GM12878 (cell line): Measurements from ENCODE around the gene TRPC1. TPM values are rescaled to one million over a fixed set of nuclear protein-coding genes. Genes with fewer than 3 reads are reported as not detected.

Source experiments
- ATAC-seq: fragments of 200-7000 bp; cut with Tn5 transposase; 3 replicates; pipeline ENCODE4 v1.9.1; 2020; ENCODE audit warnings: mild to moderate bottlenecking, moderate library complexity
- BruUV-seq: library from RNA; stranded (reverse); fragments of 400-500 nt; replicated peaks from 2 replicates; lab custom pipeline; 2021; lab: Mats Ljungman, UMichigan
- CTCF ChIA-PET: fragments of 300-600 bp; sonication (Branson Sonifier 250); formaldehyde crosslinking; extraction: SDS; loops from one replicate; lab custom pipeline; 2021; ENCODE audit warnings: inconsistent platforms; lab: Yijun Ruan, JAX
- POLR2A ChIA-PET: fragments of 350-600 bp; formaldehyde crosslinking; extraction: SDS; loops from one replicate; lab custom pipeline; 2021; ENCODE audit warnings: inconsistent platforms; lab: Charles Lee
- RAD21 ChIA-PET: fragments of 300-600 bp; sonication (Branson Sonifier 250); formaldehyde crosslinking; loops from one replicate; lab custom pipeline; 2023; ENCODE audit warnings: antibody characterized with exemption; ENCODE audit not compliant: unreplicated experiment; lab: Charles Lee
- SMC1A ChIA-PET: fragments of 300-600 bp; sonication (Branson Sonifier 250); formaldehyde crosslinking; loops from one replicate; lab custom pipeline; 2023; ENCODE audit not compliant: unreplicated experiment, uncharacterized antibody; lab: Charles Lee
- DNase-seq: peaks from one replicate; pipeline ENCODE4 v3.0.0-alpha.2; 2011; ENCODE audit warnings: low read depth, low spot score
- FAIRE-seq: peaks from 3 replicates; lab custom pipeline; 2011; peaks lifted over from hg19 to GRCh38; lab: Jason Lieb, UNC
- H2AFZ ChIP-seq: 2 replicates; pipeline ENCODE4 v1.6.0; 2011; ENCODE audit warnings: low read depth, low read length, control low read depth; ENCODE audit not compliant: control insufficient read depth
- H3K27ac ChIP-seq: 2 replicates; pipeline ENCODE4 v1.5.1; 2011; ENCODE audit warnings: control low read depth; ENCODE audit not compliant: control insufficient read depth, insufficient read depth
- H3K27me3 ChIP-seq, 2 experiments: replicated peaks in 1 of 2; 2 replicates each; pipeline versions ENCODE4 v1.6.0 to v1.6.1; 2011; ENCODE audit warnings: low read length in 1 of 2; ENCODE audit not compliant: control insufficient read depth in 2 of 2, insufficient read depth in 2 of 2
- H3K36me3 ChIP-seq, 2 experiments: 2 replicates each; pipeline ENCODE4 v1.5.1; 2011; ENCODE audit warnings: low read length in 1 of 2; ENCODE audit not compliant: control insufficient read depth in 2 of 2, insufficient read depth in 2 of 2
- H3K4me1 ChIP-seq: 2 replicates; pipeline ENCODE4 v1.6.1; 2011; ENCODE audit warnings: mild to moderate bottlenecking, low read length, moderate library complexity, mixed read lengths; ENCODE audit not compliant: control insufficient read depth, insufficient read depth
- H3K4me2 ChIP-seq: 2 replicates; pipeline ENCODE4 v1.6.0; 2011; ENCODE audit warnings: control low read depth; ENCODE audit not compliant: control insufficient read depth, insufficient read depth
- H3K4me3 ChIP-seq: fragments of 200-600 bp; sonication (generic); 2 replicates; pipeline ENCODE4 v1.5.1; 2016
- H3K79me2 ChIP-seq: 2 replicates; pipeline ENCODE4 v1.6.0; 2011; ENCODE audit warnings: low read length; ENCODE audit not compliant: control insufficient read depth, insufficient read depth
- H3K9ac ChIP-seq: 2 replicates; pipeline ENCODE4 v1.8.0; 2011; ENCODE audit warnings: low read length, control low read depth, mixed read lengths; ENCODE audit not compliant: control insufficient read depth, insufficient read depth
- H3K9me3 ChIP-seq: replicated peaks from 3 replicates; pipeline ENCODE4 v1.5.1; 2011; ENCODE audit warnings: mild to moderate bottlenecking, low read length; ENCODE audit not compliant: control insufficient read depth, insufficient read depth
- H4K20me1 ChIP-seq: 2 replicates; pipeline ENCODE4 v1.6.0; 2011; ENCODE audit not compliant: control insufficient read depth, insufficient read depth
- ETV6 ChIP-seq, 2 experiments: fragments of 450-650 bp in 1 of 2; IDR thresholded peaks in 1 of 2; conservative IDR thresholded peaks in 1 of 2; 2 replicates each; pipeline ENCODE4 v1.6.1; 2014; ENCODE audit warnings: antibody characterized with exemption in 1 of 2, borderline replicate concordance in 1 of 2, low read depth in 1 of 2, mild to moderate bottlenecking in 1 of 2, moderate library complexity in 1 of 2
- EZH2 ChIP-seq: IDR thresholded peaks from 2 replicates; pipeline ENCODE4 v1.6.1; 2012; ENCODE audit warnings: low read depth, mild to moderate bottlenecking, control low read depth, inconsistent platforms, low read length, borderline replicate concordance; ENCODE audit not compliant: control insufficient read depth
- TARDBP ChIP-seq: IDR thresholded peaks from 2 replicates; pipeline ENCODE4 v1.6.1; 2016; ENCODE audit warnings: borderline replicate concordance
- ZBTB40 ChIP-seq: fragments of 450-650 bp; IDR thresholded peaks from 2 replicates; pipeline ENCODE4 v1.6.1; 2016; ENCODE audit warnings: mild to moderate bottlenecking, moderate library complexity, borderline replicate concordance
- WGBS: methylation state at CpG from one replicate; pipeline ENCODE4 v1.1.6; 2016; ENCODE audit warnings: low lambda C conversion rate; ENCODE audit not compliant: insufficient replicate concordance, insufficient coverage; ENCODE audit errors: missing lambda C conversion rate; 5-methylcytosine and 5-hydroxymethylcytosine counted together
- in situ Hi-C: fragments of 300-500 bp; cut with MboI; formaldehyde crosslinking; loops from 9 replicates; pipeline ENCODE4 v1.14.3; 2018; ENCODE audit warnings: mixed read lengths
- intact Hi-C: fragments of 100-400 bp; cut with micrococcal nuclease; formaldehyde crosslinking; loops from one replicate; pipeline ENCODE4 v1.14.2; 2022; ENCODE audit not compliant: unreplicated experiment
- polyA plus RNA-seq, 11 experiments: library from polyadenylated mRNA; depleted of rRNA in 4 of 11; unstranded in 6 of 11; stranded (reverse) in 5 of 11; fragments of >200 nt; fragmentation: Nextera tagmentation in 4 of 11; fragmentation: Illumina TruSeq in 1 of 11; extraction: Ambion mirVana in 4 of 11; extraction: Trizol in 1 of 11; gene quantifications; 1 replicate in 1 of 11; 2 replicates in 10 of 11; pipeline versions ENCODE4 v1.2.1 to v1.2.3, GENCODE V29; 2011 to 2016; ENCODE audit warnings: inconsistent platforms in 2 of 11, missing spikeins in 2 of 11, low read depth in 1 of 11
- total RNA-seq, 4 experiments: library from RNA; depleted of rRNA in 3 of 4; stranded (reverse); fragments of >200 nt in 3 of 4; fragmentation: Illumina TruSeq in 1 of 4; extraction: Trizol in 1 of 4; gene quantifications; 2 replicates each; pipeline versions ENCODE4 v1.2.1 to v1.2.3, GENCODE V29; 2013 to 2021
- TF ChIP-seq, protein P1 (sequence below): fragments of 150-350 bp; IDR thresholded peaks from 2 replicates; pipeline ENCODE4 v1.6.1; 2016; ENCODE audit warnings: low read depth, low read length

TRPC1 gene
- total and polyA plus RNA-seq, 10 of the 15 experiments (the other 5 are each of a cell fraction or from before 2014, with no cell fraction given): 0.05 to 2.9 (median 0.17) TPM

DNA sequence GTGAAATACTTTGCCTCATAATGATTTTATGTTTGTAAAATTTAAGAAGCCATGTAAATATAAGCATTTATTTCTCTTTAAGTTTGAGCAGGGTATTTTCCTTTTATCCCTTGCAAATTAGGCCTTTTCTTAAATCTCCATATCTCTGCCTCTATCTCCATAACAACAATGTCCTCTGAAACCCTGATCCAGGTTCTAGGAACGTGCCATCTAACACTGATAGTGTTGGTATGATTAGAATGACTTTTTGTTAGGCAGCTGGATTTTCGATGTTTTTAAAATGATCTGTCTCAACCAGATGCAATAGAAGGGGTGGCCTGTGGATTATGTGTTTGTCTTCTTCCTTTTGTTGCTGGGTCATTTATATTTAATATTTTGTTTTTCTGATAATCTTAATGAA lies 77.9 kb downstream of the TRPC1 start (continued):
- TF ChIP-seq ETV6 (conservative IDR thresholded peaks at IDR 0.05 in 1 of 2, IDR thresholded peaks at IDR 0.05 in 1 of 2; ENCODE audit: borderline replicate concordance in 1 of 2, low read depth in 1 of 2): no peak
- no peak for TF ChIP-seq TARDBP

GRCh38 chr3:142802891-142803290 lies 79.1 kb downstream of the TRPC1 start:
- FAIRE-seq (no peak), ATAC-seq (no peak), DNase-seq (no peak)
- no peak overlapping the region for H3K4me2 ChIP-seq
- no peaks in the 10 kb centered on the region for H3K9me3 ChIP-seq
- TF ChIP-seq EZH2 (no peak), ZBTB40 (no peak)
- TF ChIP-seq, protein P1, sequence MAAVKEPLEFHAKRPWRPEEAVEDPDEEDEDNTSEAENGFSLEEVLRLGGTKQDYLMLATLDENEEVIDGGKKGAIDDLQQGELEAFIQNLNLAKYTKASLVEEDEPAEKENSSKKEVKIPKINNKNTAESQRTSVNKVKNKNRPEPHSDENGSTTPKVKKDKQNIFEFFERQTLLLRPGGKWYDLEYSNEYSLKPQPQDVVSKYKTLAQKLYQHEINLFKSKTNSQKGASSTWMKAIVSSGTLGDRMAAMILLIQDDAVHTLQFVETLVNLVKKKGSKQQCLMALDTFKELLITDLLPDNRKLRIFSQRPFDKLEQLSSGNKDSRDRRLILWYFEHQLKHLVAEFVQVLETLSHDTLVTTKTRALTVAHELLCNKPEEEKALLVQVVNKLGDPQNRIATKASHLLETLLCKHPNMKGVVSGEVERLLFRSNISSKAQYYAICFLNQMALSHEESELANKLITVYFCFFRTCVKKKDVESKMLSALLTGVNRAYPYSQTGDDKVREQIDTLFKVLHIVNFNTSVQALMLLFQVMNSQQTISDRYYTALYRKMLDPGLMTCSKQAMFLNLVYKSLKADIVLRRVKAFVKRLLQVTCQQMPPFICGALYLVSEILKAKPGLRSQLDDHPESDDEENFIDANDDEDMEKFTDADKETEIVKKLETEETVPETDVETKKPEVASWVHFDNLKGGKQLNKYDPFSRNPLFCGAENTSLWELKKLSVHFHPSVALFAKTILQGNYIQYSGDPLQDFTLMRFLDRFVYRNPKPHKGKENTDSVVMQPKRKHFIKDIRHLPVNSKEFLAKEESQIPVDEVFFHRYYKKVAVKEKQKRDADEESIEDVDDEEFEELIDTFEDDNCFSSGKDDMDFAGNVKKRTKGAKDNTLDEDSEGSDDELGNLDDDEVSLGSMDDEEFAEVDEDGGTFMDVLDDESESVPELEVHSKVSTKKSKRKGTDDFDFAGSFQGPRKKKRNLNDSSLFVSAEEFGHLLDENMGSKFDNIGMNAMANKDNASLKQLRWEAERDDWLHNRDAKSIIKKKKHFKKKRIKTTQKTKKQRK: no peak
- H3K4me1 ChIP-seq: no peaks in the 10 kb centered on the region
- POLR2A ChIA-PET: no interaction called here
- CTCF ChIA-PET: no interaction called here
- in situ Hi-C loops: no loop called here
- intact Hi-C loops: no loop called here
- SMC1A ChIA-PET: no interaction called here
- no peak overlapping the region for H3K4me3 ChIP-seq
- H4K20me1 ChIP-seq: no peaks in the 10 kb centered on the region
- H3K27me3 ChIP-seq: no peaks in the 10 kb centered on the region; a peak in 1 of 4 replicates
- RAD21 ChIA-PET: no interaction called here
- H3K79me2 ChIP-seq: no peaks in the 10 kb centered on the region
- no peak overlapping the region for H2AFZ ChIP-seq
- no peak overlapping the region for H3K27ac ChIP-seq
- no peaks in the 10 kb centered on the region for H3K36me3 ChIP-seq
- WGBS: 0% methylated on average over 1 of the region's 1 CpG
- H3K9ac ChIP-seq: no peak overlapping the region
- no TSS peak for BruUV-seq
